ENCODE measurements around the gene SMIM8.

GRCh38 chr6:87312860-87313259, 9.5 kb upstream of the SMIM8 start:
- no peak for TF ChIP-seq POLR2A (IDR thresholded peaks at IDR 0.05)
- TF ChIP-seq POLR2AphosphoS5 (IDR thresholded peaks at IDR 0.05), result no peak
